ENCODE data around the gene DDR1. TPM values are rescaled to one million over a fixed set of nuclear protein-coding genes. Genes with fewer than 3 reads are reported as not detected.

DDR1 gene
- total RNA-seq, 4 donors from 2014 or later = 149 to 322 (median 230) TPM

DNA sequence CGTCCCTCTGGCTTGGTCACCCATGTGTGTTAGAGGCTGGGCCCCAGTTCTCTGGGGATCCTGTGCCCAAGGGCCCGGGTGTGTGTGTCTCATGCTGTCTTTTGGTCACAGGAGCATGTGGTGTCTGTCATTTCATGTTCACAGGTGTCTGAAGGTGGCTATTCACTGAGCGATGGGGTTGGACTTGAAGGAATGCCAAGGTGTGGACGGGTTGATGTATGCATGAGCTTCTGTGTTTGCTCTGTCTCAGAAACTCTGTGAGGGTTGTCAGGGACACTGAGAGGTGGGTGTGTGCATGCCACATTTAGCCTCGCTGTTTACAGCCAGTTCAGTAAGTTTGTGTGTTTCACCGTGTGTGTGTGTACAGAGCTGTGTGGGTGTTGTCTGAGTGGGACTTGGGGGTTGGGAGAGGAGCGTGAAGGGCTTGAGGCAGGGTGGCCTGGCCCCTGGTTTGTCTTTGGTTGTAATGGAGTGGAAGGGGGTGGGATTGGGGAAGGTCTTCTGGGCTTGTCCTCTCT is 1.2 kb downstream of the DDR1 start:
- H3K27me3 ChIP-seq = no peaks in the 10 kb centered on the region
- DNase-seq = peak; percentile 75
- no peak for TF ChIP-seq EP300 (IDR thresholded peaks at IDR 0.05; ENCODE audit: low read depth)
- peak; percentile 20 to 73 (median 54) for TF ChIP-seq POLR2AphosphoS5 (IDR thresholded peaks at IDR 0.05)
- TF ChIP-seq, protein P1, sequence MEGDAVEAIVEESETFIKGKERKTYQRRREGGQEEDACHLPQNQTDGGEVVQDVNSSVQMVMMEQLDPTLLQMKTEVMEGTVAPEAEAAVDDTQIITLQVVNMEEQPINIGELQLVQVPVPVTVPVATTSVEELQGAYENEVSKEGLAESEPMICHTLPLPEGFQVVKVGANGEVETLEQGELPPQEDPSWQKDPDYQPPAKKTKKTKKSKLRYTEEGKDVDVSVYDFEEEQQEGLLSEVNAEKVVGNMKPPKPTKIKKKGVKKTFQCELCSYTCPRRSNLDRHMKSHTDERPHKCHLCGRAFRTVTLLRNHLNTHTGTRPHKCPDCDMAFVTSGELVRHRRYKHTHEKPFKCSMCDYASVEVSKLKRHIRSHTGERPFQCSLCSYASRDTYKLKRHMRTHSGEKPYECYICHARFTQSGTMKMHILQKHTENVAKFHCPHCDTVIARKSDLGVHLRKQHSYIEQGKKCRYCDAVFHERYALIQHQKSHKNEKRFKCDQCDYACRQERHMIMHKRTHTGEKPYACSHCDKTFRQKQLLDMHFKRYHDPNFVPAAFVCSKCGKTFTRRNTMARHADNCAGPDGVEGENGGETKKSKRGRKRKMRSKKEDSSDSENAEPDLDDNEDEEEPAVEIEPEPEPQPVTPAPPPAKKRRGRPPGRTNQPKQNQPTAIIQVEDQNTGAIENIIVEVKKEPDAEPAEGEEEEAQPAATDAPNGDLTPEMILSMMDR (IDR thresholded peaks at IDR 0.05) = no peak
- peak; percentile 47 for TF ChIP-seq POLR2A (IDR thresholded peaks at IDR 0.05)
- in situ Hi-C loops (cut with MboI; ENCODE audit: low pct_ligation_motif_present in 1 of 4, low pct_unique_long_range_greater_than_20kb in 1 of 4, low sequenced_read_pairs in 3 of 4) (loop anchor here in 2 of 4 donors (25.0 kb wide), 1 partner anchor 148 kb away; the partner anchor contains the start of genes FLOT1 (in 2 of the 2) and IER3 (in 2 of the 2)), intact Hi-C loops (cut with DNase I; ENCODE audit: low total_unique reads) (loop anchor here (10.0 kb wide), 1 partner anchor 211 kb away; the partner anchor contains the start of gene DHX16)
- H3K4me3 ChIP-seq = peak overlapping the region; percentile 70 to 97 (median 86)
- WGBS, 2 donors (ENCODE audit: low coverage in 1 of 2) = 15% methylated on average over 7 of the region's 7 CpGs; no CpG with 5 or more reads in 1 of the 2 donors
- H3K36me3 ChIP-seq = no peaks in the 10 kb centered on the region
- no peaks in the 10 kb centered on the region for H3K9me3 ChIP-seq
- H3K27ac ChIP-seq = peak overlapping the region; percentile 89 to 96 (median 94)
- peaks cover 31 to 47% (median 35%) of the 10 kb centered on the region in 4 donors for H3K4me1 ChIP-seq

DNA sequence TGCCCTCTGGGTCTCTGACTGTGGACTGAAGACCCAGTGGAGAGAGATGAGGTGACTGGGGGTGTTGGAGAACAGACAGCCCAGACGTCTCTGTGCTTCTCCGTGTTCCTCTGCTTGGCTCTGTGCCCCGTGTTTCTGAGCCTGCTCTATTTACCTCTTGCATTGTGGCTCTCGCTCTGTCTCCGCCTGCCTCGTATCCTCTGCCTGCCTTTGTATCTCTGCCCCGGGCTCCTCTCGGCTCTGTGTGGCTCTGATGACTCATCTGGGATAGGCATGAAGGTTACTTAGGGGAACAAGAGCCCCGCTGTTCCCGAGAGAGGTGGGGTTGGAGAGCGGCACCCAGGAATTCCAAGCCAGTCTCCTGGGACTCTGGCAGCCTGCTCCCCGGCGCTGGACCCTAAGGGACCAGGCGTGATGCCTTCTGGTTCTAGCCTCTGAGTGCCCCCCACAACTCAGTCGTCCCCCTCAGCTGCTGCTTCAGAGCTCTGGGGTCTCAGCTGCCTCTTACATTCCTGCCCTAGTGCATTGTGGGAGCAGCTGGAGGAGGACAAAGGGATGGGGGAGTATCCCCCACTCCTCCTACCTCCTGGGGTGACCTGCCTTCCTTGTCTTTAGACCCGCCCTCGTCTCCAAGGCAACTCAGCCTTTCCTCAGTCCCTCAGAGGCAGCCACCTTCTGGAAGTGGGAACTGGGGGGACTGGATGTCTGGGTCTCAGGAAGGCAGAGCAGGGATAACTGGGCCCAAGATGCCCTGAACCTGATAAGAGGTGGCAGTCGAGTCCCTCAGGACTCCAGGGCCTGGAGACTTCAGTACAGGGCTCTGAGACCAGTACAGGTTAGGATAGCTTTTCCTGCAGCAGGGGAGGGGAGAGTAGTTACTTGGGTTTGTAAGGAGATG is 1.9 kb downstream of the DDR1 start:
- peak overlapping the region in 3 of 4 donors; percentile 12 to 90 (median 70) for H3K4me3 ChIP-seq
- whole genome bisulfite sequencing, 2 donors (ENCODE audit: low coverage in 1 of 2) = 29% methylated on average over 18 of the region's 18 CpGs; no CpG with 5 or more reads in 1 of the 2 donors
- peak; percentile 70 for DNase-seq
- no peak for TF ChIP-seq POLR2A (IDR thresholded peaks at IDR 0.05)
- TF ChIP-seq, protein P1 (IDR thresholded peaks at IDR 0.05) = no peak
- TF ChIP-seq POLR2AphosphoS5 (IDR thresholded peaks at IDR 0.05) = peak in 2 of 3 donors; percentile 40 to 48
- no peak for TF ChIP-seq EP300 (IDR thresholded peaks at IDR 0.05; ENCODE audit: low read depth)
- no peaks in the 10 kb centered on the region for H3K36me3 ChIP-seq
- H3K27ac ChIP-seq = peak overlapping the region; percentile 89 to 96 (median 94)
- H3K4me1 ChIP-seq = peaks cover 31 to 47% (median 35%) of the 10 kb centered on the region in 4 donors
- H3K9me3 ChIP-seq = no peaks in the 10 kb centered on the region
- no peaks in the 10 kb centered on the region for H3K27me3 ChIP-seq
- in situ Hi-C loops (cut with MboI; ENCODE audit: low pct_ligation_motif_present in 1 of 4, low pct_unique_long_range_greater_than_20kb in 1 of 4, low sequenced_read_pairs in 3 of 4) = loop anchor here in 2 of 4 donors (25.0 kb wide), 1 partner anchor 149 kb away; the partner anchor contains the start of genes FLOT1 (in 2 of the 2) and IER3 (in 2 of the 2)
- intact Hi-C loops (cut with DNase I; ENCODE audit: low total_unique reads) = loop anchor here (10.0 kb wide), 1 partner anchor 211 kb away; the partner anchor contains the start of gene DHX16

DNA sequence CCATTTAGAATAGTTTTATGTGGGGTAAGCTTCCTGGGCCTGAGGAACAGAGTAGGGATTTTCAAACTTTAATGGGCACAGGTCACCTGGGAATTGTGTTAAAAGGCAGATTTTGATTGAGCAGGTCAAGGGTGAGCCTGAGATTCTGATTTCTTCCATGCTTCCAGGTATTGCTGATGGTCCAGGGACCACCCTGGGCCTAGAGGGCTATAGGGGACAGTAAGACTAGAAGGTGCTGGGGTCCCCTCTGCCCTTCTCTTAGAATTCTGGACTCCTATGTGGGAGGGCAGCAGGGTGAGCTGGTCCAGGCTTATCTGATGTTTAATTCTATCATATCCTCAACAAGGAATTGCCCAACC is 2.6 kb downstream of the DDR1 start:
- TF ChIP-seq EP300 (IDR thresholded peaks at IDR 0.05; ENCODE audit: low read depth) (no peak), POLR2A (IDR thresholded peaks at IDR 0.05) (no peak), POLR2AphosphoS5 (IDR thresholded peaks at IDR 0.05) (no peak)
- TF ChIP-seq, protein P1 (IDR thresholded peaks at IDR 0.05) = no peak
- no peak for DNase-seq
- intact Hi-C loops (cut with DNase I; ENCODE audit: low total_unique reads) = loop anchor here (10.0 kb wide), 1 partner anchor 212 kb away; the partner anchor contains the start of gene DHX16
- Histone ChIP-seq H3K36me3 (no peaks in the 10 kb centered on the region), H3K4me3 (no peak overlapping the region), H3K27me3 (no peaks in the 10 kb centered on the region), H3K9me3 (no peaks in the 10 kb centered on the region), H3K4me1 (peaks cover 31 to 47% (median 35%) of the 10 kb centered on the region in 4 donors), H3K27ac (peak overlapping the region; percentile 89 to 96 (median 94))
- in situ Hi-C loops (cut with MboI; ENCODE audit: low pct_ligation_motif_present in 1 of 4, low pct_unique_long_range_greater_than_20kb in 1 of 4, low sequenced_read_pairs in 3 of 4) = loop anchor here in 2 of 4 donors (25.0 kb wide), 1 partner anchor 150 kb away; the partner anchor contains the start of genes FLOT1 (in 2 of the 2) and IER3 (in 2 of the 2)
